Measurements from ENCODE around the gene ZNF672.

- TF ChIP-seq YY1 (IDR thresholded peaks at IDR 0.05; ENCODE audit: extremely low read depth, insufficient replicate concordance, low read depth, low read length) = peak; percentile 73
- TF ChIP-seq, protein P1, sequence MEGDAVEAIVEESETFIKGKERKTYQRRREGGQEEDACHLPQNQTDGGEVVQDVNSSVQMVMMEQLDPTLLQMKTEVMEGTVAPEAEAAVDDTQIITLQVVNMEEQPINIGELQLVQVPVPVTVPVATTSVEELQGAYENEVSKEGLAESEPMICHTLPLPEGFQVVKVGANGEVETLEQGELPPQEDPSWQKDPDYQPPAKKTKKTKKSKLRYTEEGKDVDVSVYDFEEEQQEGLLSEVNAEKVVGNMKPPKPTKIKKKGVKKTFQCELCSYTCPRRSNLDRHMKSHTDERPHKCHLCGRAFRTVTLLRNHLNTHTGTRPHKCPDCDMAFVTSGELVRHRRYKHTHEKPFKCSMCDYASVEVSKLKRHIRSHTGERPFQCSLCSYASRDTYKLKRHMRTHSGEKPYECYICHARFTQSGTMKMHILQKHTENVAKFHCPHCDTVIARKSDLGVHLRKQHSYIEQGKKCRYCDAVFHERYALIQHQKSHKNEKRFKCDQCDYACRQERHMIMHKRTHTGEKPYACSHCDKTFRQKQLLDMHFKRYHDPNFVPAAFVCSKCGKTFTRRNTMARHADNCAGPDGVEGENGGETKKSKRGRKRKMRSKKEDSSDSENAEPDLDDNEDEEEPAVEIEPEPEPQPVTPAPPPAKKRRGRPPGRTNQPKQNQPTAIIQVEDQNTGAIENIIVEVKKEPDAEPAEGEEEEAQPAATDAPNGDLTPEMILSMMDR (IDR thresholded peaks at IDR 0.05 in 2 of 3, conservative IDR thresholded peaks at IDR 0.05 in 1 of 3; ENCODE audit: borderline replicate concordance in 1 of 3, insufficient read depth in 1 of 3, low read depth in 2 of 3, low read length in 2 of 3) = no peak
- TF ChIP-seq EZH2 (IDR thresholded peaks at IDR 0.05) = no peak
Measured at GRCh38 chr1:248873993-248874533, 36.0 kb downstream of the ZNF672 start.
